ENCODE measurements around the gene RBL2.

GRCh38 chr16:53484542-53484941, 50.3 kb downstream of the RBL2 start:
- no peak for TF ChIP-seq CTCF (conservative IDR thresholded peaks at IDR 0.05; ENCODE audit: low read depth, low read length)
- TF ChIP-seq EZH2 (IDR thresholded peaks at IDR 0.05; ENCODE audit: borderline replicate concordance, low read depth, low read length, poor library complexity, severe bottlenecking): no peak

All from A673 (cell line).